Progenitor cell of endocrine pancreas (in vitro differentiated cells): Measurements from ENCODE around the gene LAMA2. TPM values are rescaled to one million over a fixed set of nuclear protein-coding genes. Genes with fewer than 3 reads are reported as not detected.

Source experiments
- DNase-seq: peaks from one replicate; pipeline ENCODE4 v3.0.0; 2021; ENCODE audit warnings: low spot score; ENCODE audit not compliant: unreplicated experiment
- H3K27ac Mint-ChIP-seq: 2 replicates; pipeline ENCODE4 v1.8.0; 2021; ENCODE audit warnings: mild to moderate bottlenecking, moderate library complexity, mixed read lengths
- H3K27me3 Mint-ChIP-seq: 2 replicates; pipeline ENCODE4 v1.8.0; 2021; ENCODE audit warnings: mixed read lengths
- H3K36me3 Mint-ChIP-seq: 2 replicates; pipeline ENCODE4 v1.8.0; 2022; ENCODE audit warnings: mixed read lengths; ENCODE audit not compliant: insufficient read depth
- H3K4me1 Mint-ChIP-seq: 2 replicates; pipeline ENCODE4 v1.8.0; 2021; ENCODE audit warnings: low read depth, mixed read lengths
- H3K4me3 Mint-ChIP-seq: 2 replicates; pipeline ENCODE4 v1.8.0; 2021; ENCODE audit warnings: low read depth, mild to moderate bottlenecking, moderate library complexity, mixed read lengths
- H3K9me3 Mint-ChIP-seq: 2 replicates; pipeline ENCODE4 v1.8.0; 2021; ENCODE audit warnings: low read depth, mixed read lengths
- total RNA-seq: library from RNA; stranded (reverse); gene quantifications from 2 replicates; pipeline ENCODE4 v1.2.1, GENCODE V29; 2021
- TF ChIP-seq, protein P1 (sequence below): fragments of 200-600 bp; sonication (generic); IDR thresholded peaks from one replicate; pipeline ENCODE4 v1.5.0; 2021; ENCODE audit warnings: antibody characterized with exemption, mild to moderate bottlenecking; ENCODE audit not compliant: unreplicated experiment

LAMA2 gene
- total RNA-seq, 1 donor from 2014 or later = 0.22 TPM

DNA sequence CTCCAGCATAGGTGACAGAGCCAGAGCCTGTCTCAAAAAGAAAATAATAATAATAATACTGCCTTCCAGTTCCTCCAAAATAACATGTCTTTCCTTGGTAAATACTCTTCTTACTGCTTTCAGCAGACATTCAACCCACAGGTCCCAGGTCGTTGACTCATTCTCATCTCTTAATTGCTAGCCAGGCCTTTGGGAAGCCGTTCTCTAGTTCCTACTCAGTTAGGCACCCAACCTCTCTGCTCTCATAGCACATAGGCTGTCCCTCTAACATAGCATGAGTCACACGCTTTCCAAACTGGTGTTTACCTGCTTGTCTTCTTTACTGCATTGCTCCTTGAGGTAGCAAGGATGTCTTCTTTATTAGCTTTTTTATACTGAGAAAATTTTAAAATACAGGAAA lies 98.8 kb downstream of the LAMA2 start:
- no peaks in the 10 kb centered on the region for H3K27me3 Mint-ChIP-seq
- TF ChIP-seq, protein P1, sequence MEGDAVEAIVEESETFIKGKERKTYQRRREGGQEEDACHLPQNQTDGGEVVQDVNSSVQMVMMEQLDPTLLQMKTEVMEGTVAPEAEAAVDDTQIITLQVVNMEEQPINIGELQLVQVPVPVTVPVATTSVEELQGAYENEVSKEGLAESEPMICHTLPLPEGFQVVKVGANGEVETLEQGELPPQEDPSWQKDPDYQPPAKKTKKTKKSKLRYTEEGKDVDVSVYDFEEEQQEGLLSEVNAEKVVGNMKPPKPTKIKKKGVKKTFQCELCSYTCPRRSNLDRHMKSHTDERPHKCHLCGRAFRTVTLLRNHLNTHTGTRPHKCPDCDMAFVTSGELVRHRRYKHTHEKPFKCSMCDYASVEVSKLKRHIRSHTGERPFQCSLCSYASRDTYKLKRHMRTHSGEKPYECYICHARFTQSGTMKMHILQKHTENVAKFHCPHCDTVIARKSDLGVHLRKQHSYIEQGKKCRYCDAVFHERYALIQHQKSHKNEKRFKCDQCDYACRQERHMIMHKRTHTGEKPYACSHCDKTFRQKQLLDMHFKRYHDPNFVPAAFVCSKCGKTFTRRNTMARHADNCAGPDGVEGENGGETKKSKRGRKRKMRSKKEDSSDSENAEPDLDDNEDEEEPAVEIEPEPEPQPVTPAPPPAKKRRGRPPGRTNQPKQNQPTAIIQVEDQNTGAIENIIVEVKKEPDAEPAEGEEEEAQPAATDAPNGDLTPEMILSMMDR = no peak
- H3K4me3 Mint-ChIP-seq = no peak overlapping the region
- H3K36me3 Mint-ChIP-seq = no peaks in the 10 kb centered on the region
- H3K4me1 Mint-ChIP-seq = no peaks in the 10 kb centered on the region
- no peak overlapping the region for H3K27ac Mint-ChIP-seq
- H3K9me3 Mint-ChIP-seq = no peaks in the 10 kb centered on the region
- no peak for DNase-seq

DNA sequence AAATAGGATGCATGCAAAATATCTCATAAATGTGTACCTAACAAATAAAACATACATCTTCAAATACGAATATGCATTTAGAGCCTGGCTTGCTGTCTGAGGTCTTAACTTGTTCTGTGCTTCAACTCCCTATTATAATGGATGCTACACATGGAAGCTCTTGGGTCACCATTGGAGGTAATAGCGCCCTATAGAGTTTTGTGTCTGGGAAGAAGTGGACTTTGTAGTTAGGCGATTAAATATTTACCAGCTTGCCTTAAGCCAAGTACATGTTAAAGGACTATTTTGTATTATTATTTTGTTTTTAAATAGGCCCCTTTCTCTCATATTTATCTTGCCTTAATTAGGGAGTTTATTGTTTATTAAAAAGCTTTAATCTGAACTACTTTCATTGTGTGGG lies 107.4 kb downstream of the LAMA2 start:
- TF ChIP-seq, protein P1 = no peak
- H3K4me1 Mint-ChIP-seq = peaks cover 1% of the 10 kb centered on the region
- no peaks in the 10 kb centered on the region for H3K9me3 Mint-ChIP-seq
- H3K4me3 Mint-ChIP-seq = no peak overlapping the region
- no peak overlapping the region for H3K27ac Mint-ChIP-seq
- no peaks in the 10 kb centered on the region for H3K36me3 Mint-ChIP-seq
- H3K27me3 Mint-ChIP-seq = no peaks in the 10 kb centered on the region
- no peak for DNase-seq

DNA sequence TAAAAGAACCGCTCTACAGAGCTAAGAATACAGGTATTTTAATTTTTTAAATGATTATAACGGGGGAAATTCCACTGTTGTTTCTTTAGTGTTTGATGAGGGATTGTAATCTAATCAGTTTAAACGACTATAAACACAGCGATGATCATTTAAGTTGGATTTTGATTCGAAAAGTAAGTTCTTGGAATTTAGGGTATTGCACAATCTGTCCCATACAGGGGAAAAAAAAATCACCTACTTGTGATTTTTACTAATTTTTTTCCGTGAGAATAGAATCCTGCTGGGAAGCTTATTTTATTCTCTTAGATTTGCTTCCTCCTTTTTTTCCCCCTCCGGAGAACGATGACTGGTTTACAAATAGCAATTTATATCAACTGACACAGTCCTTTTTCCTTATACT lies 108.0 kb downstream of the LAMA2 start:
- H3K4me1 Mint-ChIP-seq = peaks cover 1% of the 10 kb centered on the region
- no peaks in the 10 kb centered on the region for H3K36me3 Mint-ChIP-seq
- no peak overlapping the region for H3K4me3 Mint-ChIP-seq
- H3K9me3 Mint-ChIP-seq = no peaks in the 10 kb centered on the region
- no peak overlapping the region for H3K27ac Mint-ChIP-seq
- H3K27me3 Mint-ChIP-seq = no peaks in the 10 kb centered on the region
- DNase-seq = no peak
- TF ChIP-seq, protein P1 = no peak

DNA sequence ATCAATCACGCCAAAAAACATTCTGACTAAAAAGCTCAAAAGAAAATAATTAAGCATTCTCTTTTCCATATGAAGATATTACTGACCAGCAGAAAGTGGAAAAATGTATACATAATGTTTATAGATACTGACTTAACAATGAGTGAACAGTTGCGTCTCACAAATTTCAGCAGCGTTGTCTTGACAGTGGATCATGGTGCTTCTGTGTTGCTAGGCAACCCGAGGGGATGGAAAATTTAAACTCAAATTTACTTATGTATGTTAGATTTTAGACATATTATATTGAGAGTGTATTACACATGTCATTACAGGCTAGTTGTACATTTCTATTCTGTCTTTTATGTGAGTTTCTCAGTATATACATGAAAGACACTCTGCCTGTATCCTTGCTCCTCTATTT lies 110.2 kb downstream of the LAMA2 start:
- Mint-ChIP-seq H3K27me3 (no peaks in the 10 kb centered on the region), H3K9me3 (peaks cover 3% of the 10 kb centered on the region), H3K4me3 (no peak overlapping the region), H3K4me1 (peaks cover 1% of the 10 kb centered on the region), H3K36me3 (no peaks in the 10 kb centered on the region), H3K27ac (no peak overlapping the region)
- no peak for DNase-seq
- TF ChIP-seq, protein P1 = no peak

DNA sequence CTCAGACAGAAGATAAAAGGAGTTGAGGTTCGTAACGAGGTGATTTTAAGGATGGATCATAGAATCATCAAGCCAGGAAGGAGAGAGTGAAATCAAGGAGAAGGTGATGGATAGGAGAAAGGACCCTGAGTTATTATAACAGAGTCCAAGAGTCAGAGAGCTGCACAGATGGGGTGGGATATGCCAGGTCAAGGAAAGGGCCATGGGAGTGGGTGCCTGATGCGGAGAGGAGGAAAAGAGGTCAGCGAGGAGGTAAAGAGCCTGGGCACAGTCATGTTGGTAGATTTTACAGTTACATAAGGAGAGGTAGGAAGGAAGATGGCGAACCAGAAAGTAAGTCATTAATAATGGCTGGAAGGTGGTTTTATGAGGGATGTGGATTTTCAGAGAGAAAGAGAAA lies 114.9 kb downstream of the LAMA2 start:
- TF ChIP-seq, protein P1 = no peak
- Mint-ChIP-seq H3K27me3 (no peaks in the 10 kb centered on the region), H3K4me1 (no peaks in the 10 kb centered on the region), H3K9me3 (peaks cover 3% of the 10 kb centered on the region), H3K4me3 (no peak overlapping the region), H3K27ac (no peak overlapping the region), H3K36me3 (no peaks in the 10 kb centered on the region)
- no peak for DNase-seq
